TTC549 (cell line): ENCODE results near the gene VAV1.
"Not testable (repeated sequence)": the region's sequence is repeated elsewhere in the genome, so short reads cannot be mapped to it uniquely, and the experiment has no call there.

Source experiments
- FAIRE-seq: peaks from 2 replicates; lab custom pipeline; 2012; peaks lifted over from hg19 to GRCh38; lab: Jason Lieb, UNC

Gene VAV1

GRCh38 chr19:6790194-6791128 is 18.0 kb downstream of the VAV1 start:
- no peak for FAIRE-seq

- FAIRE-seq, result no peak
Measured at GRCh38 chr19:6791237-6791636, 18.7 kb downstream of the VAV1 start.

- FAIRE-seq, result no peak
Measured at GRCh38 chr19:6793411-6793810, 20.9 kb downstream of the VAV1 start.

- peak; percentile 28 for FAIRE-seq
Measured at GRCh38 chr19:6793973-6794372, 21.5 kb downstream of the VAV1 start.

GRCh38 chr19:6794686-6795431 is 22.4 kb downstream of the VAV1 start:
- FAIRE-seq, result no peak

GRCh38 chr19:6796278-6796677 is 23.8 kb downstream of the VAV1 start:
- FAIRE-seq, result no peak

DNA sequence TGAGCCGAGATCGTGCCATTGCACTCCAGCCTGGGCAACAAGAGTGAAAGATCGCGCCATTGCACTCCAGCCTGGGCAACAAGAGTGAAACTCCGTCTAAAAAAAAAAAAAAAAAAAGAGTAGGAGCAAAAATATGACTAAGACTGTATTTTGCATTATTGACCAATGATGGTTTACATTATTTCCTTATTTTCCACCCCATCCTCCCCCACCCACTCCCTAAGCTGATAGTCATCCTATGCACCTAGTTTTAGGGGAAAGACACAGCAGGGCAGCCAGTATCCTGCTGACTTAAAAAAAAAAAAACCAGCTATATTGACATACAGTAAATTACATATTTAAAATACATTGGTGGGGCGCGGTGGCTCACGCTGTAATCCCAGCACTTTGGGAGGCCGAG is 25.1 kb downstream of the VAV1 start:
- FAIRE-seq, result no peak

DNA sequence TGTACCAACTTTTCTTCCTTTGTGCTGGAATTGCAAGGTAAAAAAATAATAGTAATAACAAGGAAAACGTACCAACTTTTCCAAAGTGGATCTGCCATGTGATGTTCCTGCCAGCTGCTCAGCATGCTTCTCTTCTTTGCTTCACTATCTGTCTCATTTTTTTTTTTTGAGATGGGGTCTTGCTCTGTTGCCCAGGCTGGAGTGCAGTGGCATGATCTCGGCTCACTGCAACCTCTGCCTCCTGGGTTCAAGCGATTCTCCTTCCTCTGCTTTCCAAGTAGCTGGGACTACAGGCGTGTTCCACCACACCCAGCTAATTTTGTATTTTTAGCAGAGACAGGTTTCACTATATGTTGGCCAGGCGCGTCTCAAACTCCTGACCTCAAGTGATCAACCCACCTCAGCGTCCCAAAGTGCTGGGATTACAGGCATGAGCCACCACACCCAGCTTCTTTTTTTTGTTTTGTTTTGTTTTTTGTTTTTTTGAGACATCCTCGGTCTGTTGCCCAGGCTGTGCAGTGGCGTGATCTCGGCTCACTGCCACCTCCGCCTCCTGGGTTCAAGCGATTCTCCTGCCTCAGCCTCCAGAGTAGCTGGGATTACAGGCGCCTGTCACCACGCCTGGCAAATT is 27.8 kb downstream of the VAV1 start:
- not testable (repeated sequence) for FAIRE-seq

DNA sequence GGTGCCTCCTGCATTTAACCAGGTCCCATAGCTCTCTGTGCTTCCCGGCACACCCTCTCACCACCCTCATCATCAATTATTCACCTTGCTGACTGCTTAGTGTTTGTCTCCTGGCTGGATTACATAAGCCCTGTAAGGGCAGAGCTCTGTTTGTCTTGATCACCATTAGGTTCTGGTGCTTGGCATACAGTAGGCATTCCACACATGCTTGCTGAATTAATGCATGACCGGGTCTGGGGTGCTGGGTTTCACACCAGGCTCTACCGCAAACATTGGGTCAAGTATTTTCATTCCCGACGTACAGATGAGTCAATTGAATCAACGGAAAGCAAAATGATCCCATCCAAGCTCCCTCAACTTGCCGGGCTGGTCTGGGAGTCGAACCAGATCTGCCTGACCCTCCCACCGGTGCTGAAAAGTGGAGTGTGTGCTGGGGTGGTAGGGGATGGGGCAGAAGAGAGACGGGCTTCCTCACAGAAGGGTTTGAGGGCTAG is 28.5 kb downstream of the VAV1 start:
- FAIRE-seq, result no peak

DNA sequence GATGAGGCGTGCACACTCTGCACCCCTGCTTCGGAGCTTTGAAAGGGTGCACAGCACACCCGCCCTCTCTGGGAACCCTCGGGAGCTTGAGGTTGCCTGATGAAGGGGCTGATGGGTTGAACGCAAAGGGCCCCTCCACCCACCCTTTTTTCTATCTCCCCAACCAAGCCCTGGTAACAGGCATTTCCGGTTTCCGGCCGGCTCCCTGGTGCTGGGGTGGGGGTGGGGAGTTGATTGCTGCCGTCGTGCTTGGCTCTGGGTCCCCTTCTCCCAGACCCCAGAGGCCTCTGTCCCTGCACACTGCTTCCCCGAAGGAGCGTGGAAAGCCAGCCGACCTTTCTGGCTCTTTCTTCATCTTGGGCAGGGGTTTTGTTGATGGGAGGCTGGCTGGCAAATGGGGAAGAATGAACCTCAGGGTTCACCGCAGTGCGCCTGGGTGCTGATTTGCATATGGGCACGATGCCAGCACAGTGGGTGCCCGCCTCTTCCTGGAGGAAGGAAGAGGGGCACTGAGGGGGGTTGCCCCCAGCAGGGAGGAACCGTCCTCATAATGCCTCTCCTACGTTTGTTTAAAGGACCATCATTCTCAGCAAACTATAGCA is 29.1 kb downstream of the VAV1 start:
- FAIRE-seq, result no peak

GRCh38 chr19:6802336-6803035 is 30.0 kb downstream of the VAV1 start:
- no peak for FAIRE-seq

GRCh38 chr19:6803036-6803404 is 30.5 kb downstream of the VAV1 start:
- FAIRE-seq, result no peak

- no peak for FAIRE-seq
Measured at GRCh38 chr19:6806488-6806887, 34.0 kb downstream of the VAV1 start.

- FAIRE-seq, result no peak
Measured at GRCh38 chr19:6807291-6807690, 34.8 kb downstream of the VAV1 start.

GRCh38 chr19:6808494-6808893 is 36.0 kb downstream of the VAV1 start:
- FAIRE-seq, result no peak

DNA sequence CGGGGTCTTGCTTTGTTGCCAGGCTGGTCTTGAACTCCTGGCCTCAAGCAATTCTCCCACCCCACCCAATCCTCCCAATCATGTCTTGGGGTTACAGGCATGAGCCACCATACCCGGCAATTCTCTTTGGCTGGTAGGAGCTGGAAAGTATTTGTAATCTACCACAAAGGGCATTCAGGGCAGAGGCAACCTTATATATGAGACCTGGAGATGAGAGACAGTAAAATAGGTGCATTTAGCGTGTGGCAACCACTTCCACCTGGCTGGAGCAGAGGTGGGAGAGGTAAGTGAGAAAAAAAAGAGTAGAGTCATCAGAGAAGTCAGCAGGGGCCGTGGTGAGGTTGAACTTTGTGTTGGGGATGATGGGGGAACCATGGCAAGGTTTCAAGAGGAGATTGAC is 36.8 kb downstream of the VAV1 start:
- FAIRE-seq, result no peak

- FAIRE-seq, result no peak
Measured at GRCh38 chr19:6811378-6811777, 38.9 kb downstream of the VAV1 start.

DNA sequence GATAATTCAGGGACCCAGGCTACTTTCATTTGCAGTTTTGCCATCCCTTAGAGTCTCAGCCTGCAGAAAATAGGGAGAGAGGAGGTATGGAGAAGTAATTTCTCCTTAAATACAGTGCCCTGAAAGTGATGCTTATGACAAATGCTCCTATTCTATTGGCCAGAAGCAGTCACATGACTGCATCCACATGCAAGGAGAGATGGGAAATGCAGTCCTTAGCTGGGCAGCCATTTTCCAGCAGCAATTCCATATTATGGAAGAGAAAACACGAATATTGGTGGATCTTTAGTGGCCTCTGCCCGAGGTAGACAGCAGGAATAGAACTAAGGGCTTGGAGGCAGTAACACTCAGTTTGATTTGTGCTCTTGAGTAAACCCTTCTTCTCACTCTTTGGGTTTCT is 39.4 kb downstream of the VAV1 start:
- FAIRE-seq, result peak; percentile 86

- no peak for FAIRE-seq
Measured at GRCh38 chr19:6812612-6813011, 40.1 kb downstream of the VAV1 start.

GRCh38 chr19:6813659-6814058 is 41.2 kb downstream of the VAV1 start:
- no peak for FAIRE-seq

DNA sequence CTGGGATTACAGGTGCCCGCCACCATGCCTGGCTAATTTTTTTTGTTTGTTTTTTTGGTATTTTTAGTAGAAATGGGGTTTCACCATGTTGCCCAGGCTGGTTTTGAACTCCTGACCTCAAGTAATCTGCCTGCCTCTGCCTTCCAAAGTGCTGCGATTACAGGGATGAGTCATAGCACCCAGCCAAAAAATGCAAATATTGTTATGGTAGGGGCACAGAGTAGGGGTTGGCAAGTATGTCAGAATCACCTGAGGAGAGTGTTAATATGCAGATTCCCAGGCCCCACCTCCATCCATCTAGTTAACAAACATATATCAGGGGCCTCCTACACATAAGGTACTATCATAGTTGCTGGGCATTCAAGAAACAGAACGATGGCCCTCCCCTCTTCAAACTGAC is 44.7 kb downstream of the VAV1 start:
- no peak for FAIRE-seq

- no peak for FAIRE-seq
Measured at GRCh38 chr19:6818246-6818645, 45.7 kb downstream of the VAV1 start.
